Activated CD4-positive, alpha-beta T cell treated with anti-CD3 and anti-CD28 coated beads for 4 hours (primary cell): ENCODE results near the gene NEXN.
A peak's percentile ranks its signal among the peaks of the same experiment; 100 is the strongest.

Experiments
- DNase-seq, 2 donors: peaks; one replicate each; pipeline ENCODE4 v3.0.0-alpha.2; 2020

NEXN gene

GRCh38 chr1:77888081-77888780 is at the start of gene NEXN:
TSS of gene NEXN (plus strand) at chr1:77888624. CDS start at chr1:77916107, 27,483 bp downstream.
- no peak for DNase-seq

- DNase-seq, result no peak
These were observed 46.9 kb upstream of the NEXN start for GRCh38 chr1:77841574-77841973.

- DNase-seq, result no peak
These were observed 42.5 kb upstream of the NEXN start for GRCh38 chr1:77845951-77846350.

- no peak for DNase-seq
These were observed 41.5 kb upstream of the NEXN start for GRCh38 chr1:77846966-77847365.

GRCh38 chr1:77847621-77848080 is 40.8 kb upstream of the NEXN start:
- no peak for DNase-seq

GRCh38 chr1:77850082-77850481 is 38.3 kb upstream of the NEXN start:
- no peak for DNase-seq

- no peak for DNase-seq
These were observed 30.9 kb upstream of the NEXN start for GRCh38 chr1:77857552-77857951.

- DNase-seq, result no peak
These were observed 29.7 kb upstream of the NEXN start for GRCh38 chr1:77858725-77859124.

GRCh38 chr1:77859248-77859647 is 29.2 kb upstream of the NEXN start:
- no peak for DNase-seq

GRCh38 chr1:77866296-77866695 is 22.1 kb upstream of the NEXN start:
- DNase-seq, result no peak

- DNase-seq, result no peak
These were observed 15.8 kb upstream of the NEXN start for GRCh38 chr1:77872645-77873044.

- DNase-seq, result no peak
These were observed 15.0 kb upstream of the NEXN start for GRCh38 chr1:77873461-77873860.

- no peak for DNase-seq
These were observed 13.5 kb upstream of the NEXN start for GRCh38 chr1:77874804-77875445.

- no peak for DNase-seq
These were observed 11.5 kb upstream of the NEXN start for GRCh38 chr1:77876884-77877283.

- no peak for DNase-seq
These were observed 7.4 kb upstream of the NEXN start for GRCh38 chr1:77881061-77881460.

- DNase-seq, result no peak
These were observed 6.0 kb upstream of the NEXN start for GRCh38 chr1:77882411-77882810.

GRCh38 chr1:77888781-77889642 is 588 bp downstream of the NEXN start:
- DNase-seq, result peak in 1 of 2 donors; percentile 1

GRCh38 chr1:77889671-77890070 is 1.2 kb downstream of the NEXN start:
- DNase-seq, result no peak

GRCh38 chr1:77891200-77891599 is 2.8 kb downstream of the NEXN start:
- DNase-seq, result no peak

GRCh38 chr1:77899647-77900320 is 11.4 kb downstream of the NEXN start:
- no peak for DNase-seq

GRCh38 chr1:77900687-77901293 is 12.4 kb downstream of the NEXN start:
- DNase-seq, result no peak

- no peak for DNase-seq
These were observed 17.2 kb downstream of the NEXN start for GRCh38 chr1:77905603-77906002.
